Keratinocyte (primary cell): ENCODE results near the gene TMUB1. TPM values are rescaled to one million over a fixed set of nuclear protein-coding genes. Genes with fewer than 3 reads are reported as not detected.

Experiments
- DNase-seq: peaks from one replicate; pipeline ENCODE4 v3.0.0-alpha.2; 2011; ENCODE audit warnings: low read depth, missing footprints, low spot score
- FAIRE-seq: peaks from 2 replicates; lab custom pipeline; 2011; peaks lifted over from hg19 to GRCh38; lab: Jason Lieb, UNC
- H2AFZ ChIP-seq: 2 replicates; pipeline ENCODE4 v1.6.0; 2012; ENCODE audit warnings: low read length, control low read depth, inconsistent platforms; ENCODE audit not compliant: control insufficient read depth
- H3K27ac ChIP-seq: 2 replicates; pipeline ENCODE4 v1.5.1; 2011; ENCODE audit warnings: low read length; ENCODE audit not compliant: control insufficient read depth, insufficient read depth
- H3K27me3 ChIP-seq: 3 replicates; pipeline ENCODE4 v1.6.0; 2011; ENCODE audit warnings: low read length; ENCODE audit not compliant: control insufficient read depth, insufficient read depth; ENCODE audit errors: extremely low read depth
- H3K36me3 ChIP-seq, 2 experiments: 2 replicates in 1 of 2; 3 replicates in 1 of 2; pipeline ENCODE4 v1.5.1; 2011; ENCODE audit warnings: low read length in 2 of 2, mild to moderate bottlenecking in 1 of 2; ENCODE audit not compliant: control insufficient read depth in 2 of 2, insufficient read depth in 2 of 2; ENCODE audit errors: extremely low read depth in 1 of 2
- H3K4me1 ChIP-seq: 3 replicates; pipeline ENCODE4 v1.5.1; 2011; ENCODE audit warnings: low read length; ENCODE audit not compliant: control insufficient read depth, insufficient read depth; ENCODE audit errors: extremely low read depth
- H3K4me2 ChIP-seq: 3 replicates; pipeline ENCODE4 v1.6.0; 2011; ENCODE audit warnings: low read depth, low read length; ENCODE audit not compliant: control insufficient read depth, insufficient read depth; ENCODE audit errors: extremely low read depth
- H3K4me3 ChIP-seq, 3 experiments: fragments of 200-600 bp in 1 of 3; sonication (generic) in 1 of 3; 2 replicates in 2 of 3; 3 replicates in 1 of 3; pipeline ENCODE4 v1.5.1; 2011 to 2016; ENCODE audit warnings: low read length in 3 of 3, mild to moderate bottlenecking in 3 of 3, control low read depth in 2 of 3, inconsistent platforms in 1 of 3, low read depth in 1 of 3, mixed read lengths in 1 of 3, mixed run types in 1 of 3, moderate library complexity in 1 of 3; ENCODE audit not compliant: control insufficient read depth in 2 of 3, insufficient read depth in 2 of 3; ENCODE audit errors: extremely low read depth in 1 of 3
- H3K79me2 ChIP-seq: 2 replicates; pipeline ENCODE4 v1.6.0; 2012; ENCODE audit warnings: low read length; ENCODE audit not compliant: control insufficient read depth, insufficient read depth
- H3K9ac ChIP-seq: 3 replicates; pipeline ENCODE4 v1.6.0; 2011; ENCODE audit warnings: low read length; ENCODE audit not compliant: control insufficient read depth, insufficient read depth; ENCODE audit errors: extremely low read depth
- H3K9me1 ChIP-seq: 3 replicates; pipeline ENCODE4 v1.6.0; 2011; ENCODE audit warnings: low read length; ENCODE audit not compliant: control insufficient read depth, insufficient read depth; ENCODE audit errors: extremely low read depth
- H3K9me3 ChIP-seq: 2 replicates; pipeline ENCODE4 v1.5.1; 2012; ENCODE audit warnings: low read depth, low read length; ENCODE audit not compliant: control insufficient read depth
- H4K20me1 ChIP-seq: 3 replicates; pipeline ENCODE4 v1.6.0; 2011; ENCODE audit warnings: low read length; ENCODE audit not compliant: control insufficient read depth, insufficient read depth; ENCODE audit errors: extremely low read depth
- EZH2 ChIP-seq: IDR thresholded peaks from one replicate; pipeline ENCODE4 v1.6.1; 2012; ENCODE audit warnings: inconsistent platforms, mild to moderate bottlenecking, low read length, moderate library complexity
- dilution Hi-C: fragments of 300-500 bp; cut with MboI; formaldehyde crosslinking; loops from one replicate; pipeline ENCODE4 v1.7.0; 2020; ENCODE audit warnings: low sequenced_read_pairs; ENCODE audit not compliant: extremely low pct_ligation_motif_present
- polyA plus RNA-seq, 5 experiments: library from polyadenylated mRNA; depleted of rRNA in 3 of 5; stranded (reverse) in 3 of 5; stranded (forward) in 1 of 5; unstranded in 1 of 5; fragments of >200 nt; gene quantifications; 1 replicate in 1 of 5; 2 replicates in 3 of 5; 3 replicates in 1 of 5; pipeline versions ENCODE4 v1.2.1 to v1.2.3, GENCODE V29; 2011 to 2012; ENCODE audit warnings: missing spikeins in 2 of 5, low read depth in 1 of 5, low replicate concordance in 1 of 5
- TF ChIP-seq, protein P1 (sequence below), 3 experiments: IDR thresholded peaks in 1 of 3; conservative IDR thresholded peaks in 1 of 3; optimal IDR thresholded peaks in 1 of 3; 2 replicates in 2 of 3; 3 replicates in 1 of 3; pipeline versions ENCODE3 to v1.5.1; 2011; ENCODE audit warnings: low read length in 3 of 3, mild to moderate bottlenecking in 3 of 3, moderate library complexity in 2 of 3, control low read depth in 1 of 3, inconsistent platforms in 1 of 3; ENCODE audit not compliant: insufficient read depth in 2 of 3; ENCODE audit errors: extremely low read depth in 1 of 3

TMUB1 gene
- polyA plus RNA-seq, 1 donor (not counting 4 experiments of a cell fraction or from before 2014, with no cell fraction given) = 12.2 TPM

DNA sequence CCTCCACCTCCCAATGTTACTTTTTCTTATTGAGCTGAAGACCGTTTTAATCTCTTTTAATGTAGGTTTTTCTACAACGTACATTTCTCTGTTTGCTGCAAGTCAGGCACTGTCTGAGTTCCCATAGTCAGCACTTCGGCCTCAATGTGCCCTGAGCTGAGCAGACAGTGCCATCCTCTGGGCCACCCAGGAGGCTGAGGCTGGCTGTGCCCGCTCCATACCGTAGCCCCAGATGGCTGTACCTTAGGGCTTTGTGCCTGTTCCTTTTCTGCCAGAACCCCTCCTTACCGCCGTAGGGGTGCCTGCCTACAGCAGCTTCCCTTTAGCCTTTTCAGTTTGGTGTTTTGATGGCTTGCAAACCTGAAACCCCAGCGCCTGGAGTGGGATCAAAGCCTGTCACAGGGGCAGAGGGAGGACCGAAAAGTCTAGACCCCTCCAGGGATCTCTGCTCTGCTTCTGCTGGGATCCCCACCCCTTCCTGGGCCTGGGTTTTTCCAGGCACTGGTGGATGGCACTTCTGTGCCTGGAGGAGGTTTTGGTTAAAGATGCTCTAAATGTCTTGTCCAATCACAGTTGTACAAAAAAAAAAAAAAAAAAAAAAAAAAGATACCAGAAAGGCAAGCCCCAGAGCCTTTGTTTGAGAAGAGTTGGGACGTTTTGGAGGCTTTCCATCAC is 12.0 kb upstream of the TMUB1 start:
- no peak for TF ChIP-seq EZH2
- TF ChIP-seq, protein P1, sequence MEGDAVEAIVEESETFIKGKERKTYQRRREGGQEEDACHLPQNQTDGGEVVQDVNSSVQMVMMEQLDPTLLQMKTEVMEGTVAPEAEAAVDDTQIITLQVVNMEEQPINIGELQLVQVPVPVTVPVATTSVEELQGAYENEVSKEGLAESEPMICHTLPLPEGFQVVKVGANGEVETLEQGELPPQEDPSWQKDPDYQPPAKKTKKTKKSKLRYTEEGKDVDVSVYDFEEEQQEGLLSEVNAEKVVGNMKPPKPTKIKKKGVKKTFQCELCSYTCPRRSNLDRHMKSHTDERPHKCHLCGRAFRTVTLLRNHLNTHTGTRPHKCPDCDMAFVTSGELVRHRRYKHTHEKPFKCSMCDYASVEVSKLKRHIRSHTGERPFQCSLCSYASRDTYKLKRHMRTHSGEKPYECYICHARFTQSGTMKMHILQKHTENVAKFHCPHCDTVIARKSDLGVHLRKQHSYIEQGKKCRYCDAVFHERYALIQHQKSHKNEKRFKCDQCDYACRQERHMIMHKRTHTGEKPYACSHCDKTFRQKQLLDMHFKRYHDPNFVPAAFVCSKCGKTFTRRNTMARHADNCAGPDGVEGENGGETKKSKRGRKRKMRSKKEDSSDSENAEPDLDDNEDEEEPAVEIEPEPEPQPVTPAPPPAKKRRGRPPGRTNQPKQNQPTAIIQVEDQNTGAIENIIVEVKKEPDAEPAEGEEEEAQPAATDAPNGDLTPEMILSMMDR (optimal IDR thresholded peaks at IDR 0.05 in 1 of 3, IDR thresholded peaks at IDR 0.05 in 1 of 3, conservative IDR thresholded peaks at IDR 0.05 in 1 of 3; ENCODE audit: extremely low read depth in 1 of 3, insufficient read depth in 2 of 3, low read length in 3 of 3) = peak in 1 of 3 experiments; percentile 23
- Histone ChIP-seq H3K79me2 (peaks cover 88% of the 10 kb centered on the region), H3K27me3 (no peaks in the 10 kb centered on the region), H3K4me2 (no peak overlapping the region), H3K27ac (no peak overlapping the region), H2AFZ (no peak overlapping the region), H3K36me3 (peaks cover 5 to 9% of the 10 kb centered on the region in 2 experiments), H3K4me3 (no peak overlapping the region), H3K9ac (no peak overlapping the region), H3K9me1 (no peaks in the 10 kb centered on the region), H4K20me1 (peaks cover 9% of the 10 kb centered on the region), H3K4me1 (no peaks in the 10 kb centered on the region), H3K9me3 (no peaks in the 10 kb centered on the region)
- FAIRE-seq (no peak), DNase-seq (no peak)
- dilution Hi-C loops = no loop called here

DNA sequence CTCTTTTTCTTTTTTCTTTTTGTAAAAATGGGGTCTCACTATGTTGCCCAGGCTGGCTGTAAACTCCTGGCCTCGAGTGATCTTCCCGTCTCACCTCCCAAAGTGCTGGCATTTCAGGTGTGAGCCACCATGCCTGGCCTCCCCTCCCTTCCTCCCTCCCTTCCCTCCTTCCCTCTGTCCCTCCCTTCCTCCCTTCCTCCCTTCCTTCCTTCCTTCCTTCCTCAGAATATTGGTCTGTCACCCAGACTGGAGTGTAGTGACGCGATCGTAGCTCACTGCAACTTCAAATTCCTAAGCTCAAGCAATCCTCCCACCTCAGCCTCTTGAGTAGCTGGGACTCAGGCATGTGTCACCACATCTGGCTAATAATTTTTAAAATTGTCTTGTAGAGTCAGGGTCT is 11.4 kb upstream of the TMUB1 start:
- Histone ChIP-seq H3K4me3 (no peak overlapping the region), H3K36me3 (peaks cover 5 to 9% of the 10 kb centered on the region in 2 experiments), H2AFZ (no peak overlapping the region), H4K20me1 (peaks cover 5% of the 10 kb centered on the region), H3K79me2 (peaks cover 88% of the 10 kb centered on the region), H3K4me2 (no peak overlapping the region), H3K27ac (no peak overlapping the region), H3K9me1 (no peaks in the 10 kb centered on the region), H3K27me3 (no peaks in the 10 kb centered on the region), H3K4me1 (peaks cover 2% of the 10 kb centered on the region), H3K9me3 (no peaks in the 10 kb centered on the region), H3K9ac (no peak overlapping the region)
- dilution Hi-C loops = no loop called here
- DNase-seq (no peak), FAIRE-seq (no peak)
- no peak for TF ChIP-seq EZH2
- TF ChIP-seq, protein P1 (optimal IDR thresholded peaks at IDR 0.05 in 1 of 3, IDR thresholded peaks at IDR 0.05 in 1 of 3, conservative IDR thresholded peaks at IDR 0.05 in 1 of 3; ENCODE audit: extremely low read depth in 1 of 3, insufficient read depth in 2 of 3, low read length in 3 of 3) = no peak
